ENCODE results near the gene OLIG1.

DNA sequence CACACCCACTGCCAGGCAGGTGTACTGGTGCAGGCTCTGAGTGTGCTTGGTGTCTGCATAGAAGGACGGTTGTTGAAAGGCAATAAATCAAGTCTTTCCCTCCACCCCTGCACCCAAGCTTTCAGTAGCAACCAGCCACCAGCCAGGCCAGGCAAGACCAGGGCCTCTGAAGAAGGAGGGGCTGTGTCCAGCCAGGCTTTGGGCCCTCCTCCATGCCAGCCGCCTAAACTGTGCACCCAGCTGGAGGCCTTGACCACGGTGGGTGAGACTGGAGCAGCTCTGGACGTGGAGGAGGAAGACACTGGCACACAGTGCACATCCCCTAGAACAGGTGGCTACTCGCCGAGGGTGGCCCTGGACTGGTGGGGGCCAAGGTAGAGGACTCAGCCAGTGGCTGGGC, 39.3 kb upstream of the OLIG1 start:
- no peak for TF ChIP-seq EP300 (IDR thresholded peaks at IDR 0.05; ENCODE audit: borderline replicate concordance in 1 of 2, low read depth in 2 of 2, low read length in 2 of 2)
- TF ChIP-seq, protein P1, sequence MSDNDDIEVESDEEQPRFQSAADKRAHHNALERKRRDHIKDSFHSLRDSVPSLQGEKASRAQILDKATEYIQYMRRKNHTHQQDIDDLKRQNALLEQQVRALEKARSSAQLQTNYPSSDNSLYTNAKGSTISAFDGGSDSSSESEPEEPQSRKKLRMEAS (IDR thresholded peaks at IDR 0.05): no peak

Measured in H1 (cell line).